Suprapubic skin (tissue), 4 donors: ENCODE results near the gene KCNMB2. TPM values are rescaled to one million over a fixed set of nuclear protein-coding genes. Genes with fewer than 3 reads are reported as not detected.

Experiments
- DNase-seq, 2 donors: peaks; one replicate each; pipeline ENCODE4 v3.0.0-alpha.2; 2019; ENCODE audit warnings: low spot score in 2 of 2
- H3K27ac ChIP-seq: fragments of 200-600 bp; sonication (generic); one replicate; pipeline ENCODE4 v1.5.1; 2019
- H3K27me3 ChIP-seq: fragments of 200-600 bp; sonication (generic); one replicate; pipeline ENCODE4 v1.5.1; 2019
- H3K36me3 ChIP-seq: fragments of 200-600 bp; sonication (generic); one replicate; pipeline ENCODE4 v1.5.1; 2019
- H3K4me1 ChIP-seq: fragments of 200-600 bp; sonication (generic); one replicate; pipeline ENCODE4 v1.5.1; 2019
- H3K4me3 ChIP-seq: fragments of 200-600 bp; sonication (generic); one replicate; pipeline ENCODE4 v1.5.1; 2019; ENCODE audit warnings: mild to moderate bottlenecking
- H3K9me3 ChIP-seq: fragments of 200-600 bp; sonication (generic); one replicate; pipeline ENCODE4 v1.5.1; 2019
- EP300 ChIP-seq: sonication (generic); formaldehyde crosslinking; IDR thresholded peaks from one replicate; pipeline ENCODE4 v1.6.1; 2017; ENCODE audit warnings: antibody characterized with exemption
- POLR2A ChIP-seq, 2 donors: fragments of 450-650 bp; IDR thresholded peaks; one replicate each; pipeline ENCODE4 v1.6.1; 2017; ENCODE audit warnings: antibody characterized with exemption in 2 of 2, mild to moderate bottlenecking in 2 of 2, moderate library complexity in 2 of 2
- POLR2AphosphoS5 ChIP-seq, 3 donors: sonication (generic); formaldehyde crosslinking; IDR thresholded peaks; one replicate each; pipeline ENCODE4 v1.6.1; 2017; ENCODE audit warnings: antibody characterized with exemption in 3 of 3
- WGBS: methylation state at CpG from one replicate; pipeline ENCODE4 v1.1.5; 2018; 5-methylcytosine and 5-hydroxymethylcytosine counted together
- total RNA-seq, 4 donors: library from RNA; depleted of rRNA; stranded (reverse); fragments of >200 nt; gene quantifications; one replicate each; pipeline ENCODE4 v1.1.0, GENCODE V29; 2016
- TF ChIP-seq, protein P1 (sequence below), 2 donors: fragments of 200-600 bp in 1 of 2; fragments of 450-650 bp in 1 of 2; sonication (generic) in 1 of 2; IDR thresholded peaks; one replicate each; pipeline ENCODE4 v1.5.1; 2016 to 2019; ENCODE audit warnings: antibody characterized with exemption in 2 of 2, mild to moderate bottlenecking in 1 of 2, moderate library complexity in 1 of 2

Gene KCNMB2
- total RNA-seq, 4 donors from 2014 or later: 0.42 TPM; not detected in 3

DNA sequence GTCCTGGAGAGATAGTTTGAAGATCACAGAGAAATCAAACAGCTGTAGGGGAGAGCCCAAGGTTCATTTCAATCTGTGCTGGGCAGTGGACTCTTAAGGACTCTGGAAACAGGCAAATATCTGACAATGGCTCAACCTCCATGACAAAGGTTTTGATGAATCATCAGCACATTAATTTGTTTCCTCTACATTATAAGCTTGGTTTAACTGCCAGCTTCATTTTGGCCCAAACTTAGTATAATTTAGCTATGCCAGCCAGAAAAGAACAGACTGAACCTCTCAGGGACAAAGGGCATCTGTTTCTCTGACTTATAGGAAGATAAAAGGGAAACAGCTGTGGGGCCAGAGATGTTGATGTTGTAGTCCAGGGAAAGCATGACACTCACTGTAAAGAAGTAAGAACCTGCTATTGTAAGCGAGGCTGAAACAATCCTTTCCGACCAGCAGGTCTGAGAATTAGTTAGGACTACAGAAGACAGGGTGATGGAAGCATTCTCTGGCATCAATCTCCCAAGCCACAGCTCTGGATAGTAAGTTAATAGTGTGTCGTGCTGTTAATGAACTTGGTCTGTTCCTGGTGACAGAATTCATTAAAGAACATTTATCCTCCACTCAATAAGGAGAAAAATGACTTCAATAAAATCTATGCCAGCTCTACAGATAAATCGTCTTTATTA lies 110.1 kb downstream of the KCNMB2 start:
- H3K36me3 ChIP-seq: no peaks in the 10 kb centered on the region
- TF ChIP-seq POLR2A (IDR thresholded peaks at IDR 0.05) (no peak), POLR2AphosphoS5 (IDR thresholded peaks at IDR 0.05) (no peak), EP300 (no peak)
- TF ChIP-seq, protein P1, sequence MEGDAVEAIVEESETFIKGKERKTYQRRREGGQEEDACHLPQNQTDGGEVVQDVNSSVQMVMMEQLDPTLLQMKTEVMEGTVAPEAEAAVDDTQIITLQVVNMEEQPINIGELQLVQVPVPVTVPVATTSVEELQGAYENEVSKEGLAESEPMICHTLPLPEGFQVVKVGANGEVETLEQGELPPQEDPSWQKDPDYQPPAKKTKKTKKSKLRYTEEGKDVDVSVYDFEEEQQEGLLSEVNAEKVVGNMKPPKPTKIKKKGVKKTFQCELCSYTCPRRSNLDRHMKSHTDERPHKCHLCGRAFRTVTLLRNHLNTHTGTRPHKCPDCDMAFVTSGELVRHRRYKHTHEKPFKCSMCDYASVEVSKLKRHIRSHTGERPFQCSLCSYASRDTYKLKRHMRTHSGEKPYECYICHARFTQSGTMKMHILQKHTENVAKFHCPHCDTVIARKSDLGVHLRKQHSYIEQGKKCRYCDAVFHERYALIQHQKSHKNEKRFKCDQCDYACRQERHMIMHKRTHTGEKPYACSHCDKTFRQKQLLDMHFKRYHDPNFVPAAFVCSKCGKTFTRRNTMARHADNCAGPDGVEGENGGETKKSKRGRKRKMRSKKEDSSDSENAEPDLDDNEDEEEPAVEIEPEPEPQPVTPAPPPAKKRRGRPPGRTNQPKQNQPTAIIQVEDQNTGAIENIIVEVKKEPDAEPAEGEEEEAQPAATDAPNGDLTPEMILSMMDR (IDR thresholded peaks at IDR 0.05): no peak
- no peak overlapping the region for H3K4me3 ChIP-seq
- WGBS: 66% methylated on average over 4 of the region's 4 CpGs
- H3K27me3 ChIP-seq: no peaks in the 10 kb centered on the region
- no peak overlapping the region for H3K27ac ChIP-seq
- no peak for DNase-seq
- H3K4me1 ChIP-seq: no peaks in the 10 kb centered on the region
- H3K9me3 ChIP-seq: no peaks in the 10 kb centered on the region

DNA sequence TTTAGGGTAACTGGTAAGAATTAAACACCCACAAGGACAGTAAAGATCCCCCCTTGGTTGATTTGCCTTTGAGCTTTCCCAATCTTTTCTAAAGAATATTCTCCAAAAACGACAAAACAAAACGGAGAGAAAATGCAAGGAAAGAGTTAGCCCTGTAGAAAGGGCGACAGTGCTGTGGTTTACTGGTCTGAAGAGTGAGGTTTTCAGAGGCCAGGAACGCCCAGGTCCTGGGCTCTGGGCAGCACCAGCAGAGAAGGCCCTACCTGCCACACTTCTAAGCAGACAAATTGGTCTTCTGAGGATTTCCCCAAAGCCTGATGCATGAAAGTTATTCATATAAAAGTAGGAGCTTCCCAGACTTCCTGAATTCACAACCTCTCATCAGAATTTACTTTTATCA lies 119.3 kb downstream of the KCNMB2 start:
- Histone ChIP-seq H3K9me3 (no peaks in the 10 kb centered on the region), H3K4me1 (no peaks in the 10 kb centered on the region), H3K36me3 (no peaks in the 10 kb centered on the region), H3K27me3 (no peaks in the 10 kb centered on the region), H3K4me3 (no peak overlapping the region), H3K27ac (no peak overlapping the region)
- no peak for DNase-seq
- 78% methylated on average over 4 of the region's 4 CpGs for WGBS
- TF ChIP-seq POLR2AphosphoS5 (IDR thresholded peaks at IDR 0.05) (no peak), EP300 (no peak), POLR2A (IDR thresholded peaks at IDR 0.05) (no peak)
- TF ChIP-seq, protein P1 (IDR thresholded peaks at IDR 0.05): no peak

DNA sequence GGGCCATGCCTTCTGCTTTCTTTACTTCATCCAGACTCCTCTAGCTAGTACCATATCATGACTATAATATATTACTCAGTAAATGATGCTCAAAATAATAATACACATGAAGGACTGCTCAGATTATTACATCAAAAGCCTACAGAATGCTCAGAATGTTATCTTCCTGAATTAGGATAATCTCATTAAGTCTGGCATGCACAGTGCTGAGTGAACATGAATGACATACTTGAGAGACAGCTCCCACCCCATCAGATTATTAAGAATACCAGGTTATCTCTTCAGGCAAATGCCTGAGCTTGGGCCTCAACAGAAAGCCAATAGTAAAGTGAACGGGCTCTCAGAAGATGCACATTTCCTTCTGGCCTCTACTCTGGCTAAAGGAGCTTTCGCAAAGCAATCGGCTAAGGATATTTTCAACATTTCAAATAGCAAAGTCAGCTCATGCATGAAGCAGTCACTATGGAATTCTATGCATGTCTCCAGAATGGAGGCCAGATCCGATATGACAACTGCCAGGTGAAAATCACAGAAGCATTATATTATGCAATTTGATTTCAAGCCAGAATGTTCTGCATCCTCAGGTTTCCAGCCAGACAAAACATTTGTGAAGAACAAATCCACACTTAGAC lies 122.6 kb downstream of the KCNMB2 start:
- TF ChIP-seq POLR2AphosphoS5 (IDR thresholded peaks at IDR 0.05): no peak
- TF ChIP-seq POLR2A (IDR thresholded peaks at IDR 0.05): no peak
- TF ChIP-seq EP300: no peak
- TF ChIP-seq, protein P1 (IDR thresholded peaks at IDR 0.05): no peak
- 62% methylated on average over 4 of the region's 4 CpGs for WGBS
- no peak for DNase-seq
- Histone ChIP-seq H3K36me3 (no peaks in the 10 kb centered on the region), H3K4me3 (no peak overlapping the region), H3K27ac (no peak overlapping the region), H3K27me3 (no peaks in the 10 kb centered on the region), H3K9me3 (no peaks in the 10 kb centered on the region), H3K4me1 (no peaks in the 10 kb centered on the region)

DNA sequence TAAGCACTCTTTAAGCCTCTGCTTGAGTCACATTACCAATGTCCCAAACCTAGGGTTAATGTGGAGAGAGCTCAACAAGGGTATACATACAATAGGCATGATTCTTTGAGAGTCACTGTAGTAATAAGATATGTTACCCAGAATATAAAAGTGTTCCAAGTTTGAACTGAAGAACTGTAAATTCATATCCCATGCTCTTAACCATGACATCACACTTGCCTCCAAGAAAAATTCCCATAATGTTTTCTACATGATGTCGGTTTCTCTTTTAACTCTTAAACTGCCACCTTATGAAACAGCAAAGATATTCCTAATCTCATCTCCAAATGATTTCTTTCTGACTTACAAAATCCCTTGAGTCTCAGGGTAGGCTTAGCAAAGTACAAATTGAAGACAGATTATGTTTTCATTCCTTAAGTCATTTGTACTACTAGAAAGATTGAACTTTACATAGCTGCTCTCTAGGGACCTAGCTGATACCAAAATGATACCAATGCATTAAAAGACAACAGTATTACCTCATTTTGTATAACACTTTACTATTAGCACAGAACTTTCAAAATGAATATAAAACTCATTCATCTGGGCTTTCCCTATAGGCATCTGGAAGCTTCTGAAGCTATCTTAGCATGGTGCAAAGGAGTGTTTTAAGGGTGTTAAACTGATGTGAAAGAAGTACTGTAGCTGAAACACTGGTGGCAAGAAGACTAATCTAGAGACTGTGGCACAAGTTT lies 127.1 kb downstream of the KCNMB2 start:
- 26% methylated on average over 1 of the region's 1 CpG for WGBS
- DNase-seq: no peak
- TF ChIP-seq EP300 (no peak), POLR2AphosphoS5 (IDR thresholded peaks at IDR 0.05) (no peak), POLR2A (IDR thresholded peaks at IDR 0.05) (no peak)
- TF ChIP-seq, protein P1 (IDR thresholded peaks at IDR 0.05): no peak
- H3K36me3 ChIP-seq: no peaks in the 10 kb centered on the region
- H3K9me3 ChIP-seq: no peaks in the 10 kb centered on the region
- no peaks in the 10 kb centered on the region for H3K4me1 ChIP-seq
- no peaks in the 10 kb centered on the region for H3K27me3 ChIP-seq
- no peak overlapping the region for H3K27ac ChIP-seq
- no peak overlapping the region for H3K4me3 ChIP-seq

DNA sequence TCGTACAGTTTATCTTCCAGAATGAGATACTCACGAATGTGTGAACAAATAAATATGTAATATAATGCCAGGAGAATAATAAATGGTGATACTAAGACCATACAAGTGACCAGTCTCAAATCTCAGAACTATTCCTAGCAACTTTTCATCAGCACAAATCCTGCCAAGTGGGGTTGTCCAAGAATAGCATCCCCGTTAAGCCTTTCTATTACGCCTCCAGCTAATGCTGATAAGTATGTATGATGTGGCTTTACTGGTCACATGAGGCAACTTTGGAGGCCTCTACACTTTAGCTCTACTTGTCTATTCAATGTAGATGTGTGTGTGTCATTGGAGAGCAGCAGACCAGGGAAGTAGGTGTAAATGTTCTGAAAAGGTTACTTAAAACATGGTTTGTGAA lies 129.5 kb downstream of the KCNMB2 start:
- DNase-seq: no peak
- Histone ChIP-seq H3K9me3 (no peaks in the 10 kb centered on the region), H3K4me3 (no peak overlapping the region), H3K27ac (no peak overlapping the region), H3K4me1 (no peaks in the 10 kb centered on the region), H3K36me3 (no peaks in the 10 kb centered on the region), H3K27me3 (no peaks in the 10 kb centered on the region)
- TF ChIP-seq EP300 (no peak), POLR2AphosphoS5 (IDR thresholded peaks at IDR 0.05) (no peak), POLR2A (IDR thresholded peaks at IDR 0.05) (no peak)
- TF ChIP-seq, protein P1 (IDR thresholded peaks at IDR 0.05): no peak
- WGBS: 87% methylated on average over 4 of the region's 4 CpGs
